Stimulated activated CD4-positive, alpha-beta T cell treated with anti-CD3 and anti-CD28 coated beads, Interleukin-15, amount 100 ng/mL, for 1 hour (primary cell): ENCODE measurements around the gene IFIT5.
"Not testable (repeated sequence)": the region's sequence is repeated elsewhere in the genome, so short reads cannot be mapped to it uniquely, and the experiment has no call there.

Experiments used
- DNase-seq, 2 donors: peaks; one replicate each; pipeline ENCODE4 v3.0.0-alpha.2; 2020; ENCODE audit warnings: low read depth in 1 of 2, low spot score in 1 of 2

The IFIT5 gene

DNA sequence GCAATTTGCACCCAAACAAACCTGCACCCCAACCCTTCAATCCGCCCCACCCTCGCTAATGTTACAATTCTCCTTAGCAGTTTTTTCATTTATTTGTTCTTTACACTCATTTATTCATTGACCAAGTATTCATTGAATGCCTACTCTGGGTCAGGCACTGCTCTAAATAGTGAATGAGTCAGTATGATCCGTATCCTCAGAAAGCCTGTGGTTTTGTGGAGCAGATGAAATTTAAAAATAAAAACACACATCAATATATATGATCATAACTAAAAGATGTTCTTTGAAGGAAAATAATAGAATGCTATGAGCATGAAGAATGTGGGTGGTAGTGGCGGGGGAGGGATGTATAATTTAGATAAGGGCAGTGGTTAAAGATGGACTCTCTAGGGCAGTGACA, 13.3 kb downstream of the IFIT5 start:
- DNase-seq, result no peak

- DNase-seq, result no peak
Measured at GRCh38 chr10:89428877-89429276, 14.5 kb downstream of the IFIT5 start.

GRCh38 chr10:89431977-89432376, 17.6 kb downstream of the IFIT5 start:
- no peak for DNase-seq

DNA sequence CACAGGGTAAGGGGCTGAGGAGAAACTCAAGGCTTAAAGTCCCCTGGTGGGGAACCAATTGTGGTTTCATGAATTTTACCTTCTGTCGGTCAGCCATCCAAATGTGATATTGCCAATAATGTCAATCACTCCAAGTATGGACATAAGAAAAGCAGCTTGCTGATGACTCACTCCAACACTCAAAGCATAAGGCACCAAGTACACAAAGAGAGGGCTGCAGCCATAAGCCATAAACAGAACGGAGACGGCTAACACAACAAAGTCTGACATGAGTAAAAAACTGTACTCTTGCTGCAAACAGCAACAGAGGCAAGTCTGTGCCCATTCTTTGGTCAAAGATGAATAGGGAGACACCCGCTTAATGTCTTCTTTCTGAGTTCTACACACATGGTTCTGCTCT, 24.2 kb downstream of the IFIT5 start:
- DNase-seq, result no peak

DNA sequence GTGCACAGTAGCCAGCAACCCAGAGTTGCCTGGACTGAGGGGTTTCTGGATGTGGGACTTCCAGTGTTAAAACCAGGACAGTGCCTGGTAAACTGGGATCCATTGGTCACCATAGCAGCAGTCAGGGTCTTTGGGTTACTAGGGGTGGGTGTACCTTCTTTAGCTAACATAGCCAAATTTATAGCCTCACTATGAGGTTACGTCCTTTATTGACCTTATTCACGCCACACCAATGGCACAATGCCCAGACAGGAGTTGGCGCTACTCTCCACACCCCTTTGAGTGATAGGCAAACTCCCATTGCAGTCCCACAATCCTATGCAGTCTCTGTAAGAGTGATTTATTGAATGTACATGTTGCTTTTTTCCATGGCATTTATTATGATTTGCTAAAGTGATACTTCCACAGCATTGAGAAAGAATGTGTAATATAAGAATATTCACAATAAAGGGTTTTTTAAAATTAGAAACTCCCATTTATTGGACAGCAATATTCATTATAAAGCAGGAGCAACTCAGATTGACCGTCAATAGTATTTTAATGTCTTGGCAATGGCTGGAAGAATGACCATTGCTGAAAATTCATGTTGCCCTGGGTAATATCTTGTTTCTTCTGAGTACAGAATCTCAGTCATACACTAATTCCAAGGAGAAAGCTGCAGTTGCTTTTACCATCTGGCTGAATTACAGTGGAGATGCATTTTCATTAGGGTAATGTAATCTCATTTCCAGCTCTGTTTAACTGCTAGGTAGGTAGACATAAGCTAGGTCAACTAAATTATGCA, 26.1 kb downstream of the IFIT5 start:
- no peak for DNase-seq

GRCh38 chr10:89442289-89442688, 27.9 kb downstream of the IFIT5 start:
- DNase-seq, result no peak

DNA sequence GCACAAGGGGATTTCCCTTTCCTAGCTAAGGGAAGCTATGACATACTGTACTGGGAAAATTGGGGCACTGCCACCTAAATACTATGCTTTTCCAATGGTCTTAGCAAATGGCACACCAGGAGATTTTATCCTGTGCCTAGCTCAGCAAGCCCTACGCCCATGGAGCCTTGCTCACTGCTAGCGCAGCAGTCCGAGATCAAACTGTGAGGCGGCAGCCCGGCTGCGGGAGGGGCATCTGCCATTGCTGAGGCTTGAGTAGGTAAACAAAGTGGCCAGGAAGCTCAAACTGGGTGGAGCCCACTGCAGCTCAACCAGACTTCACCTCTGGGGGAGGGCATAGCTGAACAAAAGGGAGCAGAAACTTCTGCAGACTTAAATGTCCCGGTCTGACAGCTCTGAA, 30.5 kb downstream of the IFIT5 start:
- DNase-seq, result not testable (repeated sequence)

DNA sequence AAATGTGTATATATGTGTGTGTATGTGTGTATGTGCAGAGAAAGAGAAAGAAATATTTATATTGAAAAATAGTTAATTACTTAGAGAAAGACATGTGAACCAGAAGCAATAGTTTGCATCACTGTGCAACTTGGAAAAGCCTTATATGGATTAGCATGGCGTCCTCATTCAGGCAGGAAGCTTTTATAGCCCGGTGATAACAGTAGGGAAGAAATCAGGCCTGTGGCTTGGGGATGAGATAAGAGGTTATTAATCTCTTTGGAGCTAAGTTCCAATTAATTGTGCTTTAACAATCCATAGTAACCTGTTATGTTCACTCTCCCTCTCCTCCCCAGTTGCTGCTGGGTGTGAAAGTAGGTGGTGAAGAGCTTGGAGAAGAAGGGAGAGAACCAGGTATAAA, 36.5 kb downstream of the IFIT5 start:
- DNase-seq, result no peak

- no peak for DNase-seq
Measured at GRCh38 chr10:89452193-89452592, 37.8 kb downstream of the IFIT5 start.

DNA sequence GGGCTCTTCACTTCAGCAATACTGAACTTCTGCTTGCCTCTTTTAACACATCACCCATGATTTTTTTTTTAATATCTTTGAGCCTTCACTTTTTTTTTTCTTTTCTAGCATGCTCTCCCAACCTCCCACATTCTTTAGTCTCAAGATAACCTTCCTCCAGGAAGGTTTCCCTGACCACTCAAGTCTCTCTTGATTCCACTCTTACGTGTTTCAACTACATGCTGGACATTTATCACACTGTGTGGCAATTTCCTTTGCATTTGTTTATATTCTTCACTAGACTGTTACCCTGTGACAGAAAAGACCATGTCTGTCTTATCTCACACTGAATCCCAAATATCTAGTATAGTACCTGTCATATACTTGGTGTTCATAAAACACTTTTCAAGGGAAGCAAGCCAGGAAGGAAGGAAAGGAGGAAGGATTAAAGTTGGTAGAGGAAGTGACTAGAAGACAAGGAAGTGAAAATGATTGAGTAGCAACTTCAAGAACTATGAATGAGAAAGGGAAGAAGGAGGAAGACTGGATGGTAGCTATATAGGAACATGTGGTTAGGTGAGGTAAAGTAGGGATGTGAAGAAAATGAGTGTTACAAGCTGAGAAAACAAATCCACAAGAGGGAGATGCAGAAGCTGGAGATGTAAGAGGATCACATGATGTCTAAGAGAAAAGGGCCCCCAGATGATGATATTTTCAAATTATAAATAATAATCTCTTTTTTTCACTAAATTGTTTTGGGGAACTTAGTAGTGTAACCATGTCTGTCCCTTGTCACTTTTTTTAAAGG, 40.4 kb downstream of the IFIT5 start:
- no peak for DNase-seq

- DNase-seq, result no peak
Measured at GRCh38 chr10:89458291-89458690, 43.9 kb downstream of the IFIT5 start.

- DNase-seq, result no peak
Measured at GRCh38 chr10:89458784-89459183, 44.4 kb downstream of the IFIT5 start.

- no peak for DNase-seq
Measured at GRCh38 chr10:89463846-89464537, 49.6 kb downstream of the IFIT5 start.

DNA sequence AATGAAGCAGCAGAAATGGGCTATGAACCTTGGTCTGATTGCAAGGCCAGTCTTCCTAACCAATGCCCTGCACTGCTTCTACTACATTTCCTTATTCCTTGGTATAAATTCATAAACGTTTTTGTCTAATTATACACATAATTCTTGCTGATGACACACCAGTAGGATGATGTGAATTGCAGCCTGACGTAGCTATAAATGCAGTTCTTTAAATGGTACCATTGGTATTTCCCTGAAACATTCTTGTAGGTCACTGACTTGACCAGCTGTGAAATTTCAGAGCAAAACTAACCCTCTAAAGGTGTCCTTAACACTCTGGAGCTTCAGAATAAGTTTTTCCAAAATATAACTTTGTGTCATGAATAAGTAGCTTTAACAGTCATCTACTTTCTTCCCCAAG, 50.8 kb downstream of the IFIT5 start:
- no peak for DNase-seq

- no peak for DNase-seq
Measured at GRCh38 chr10:89466599-89467035, 52.2 kb downstream of the IFIT5 start.

- no peak for DNase-seq
Measured at GRCh38 chr10:89468191-89468965, 54.0 kb downstream of the IFIT5 start.

DNA sequence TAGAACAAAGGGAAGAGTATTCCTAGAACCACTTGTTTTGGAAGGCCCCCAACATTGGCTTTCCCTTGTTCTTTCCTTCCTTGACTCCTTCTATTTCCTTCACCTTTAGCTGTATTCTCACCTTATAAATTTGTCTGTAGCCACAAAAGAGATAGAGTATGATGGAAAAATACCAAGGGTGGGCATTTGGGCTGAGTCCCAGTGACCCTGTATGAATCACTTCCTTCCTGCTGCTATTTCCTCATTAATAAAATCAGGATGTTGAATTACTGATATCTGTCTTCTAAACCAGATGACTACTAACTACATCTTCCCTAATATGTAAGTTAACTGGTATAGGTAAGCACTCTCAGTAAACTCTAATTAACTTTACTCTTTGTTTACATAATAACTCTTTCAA, 55.1 kb downstream of the IFIT5 start:
- no peak for DNase-seq
